CD14-positive monocyte (primary cell): ENCODE data around the gene INPP4A. TPM values are rescaled to one million over a fixed set of nuclear protein-coding genes. Genes with fewer than 3 reads are reported as not detected.
"Not testable (repeated sequence)": the region's sequence is repeated elsewhere in the genome, so short reads cannot be mapped to it uniquely, and the experiment has no call there.

Experiments
- DNase-seq, 3 donors: peaks; one replicate each; pipeline ENCODE4 v3.0.0-alpha.2; 2011 to 2022
- H2AFZ ChIP-seq: 2 replicates; pipeline ENCODE4 v1.6.0; 2012; ENCODE audit warnings: mild to moderate bottlenecking, low read depth, low read length, inconsistent platforms; ENCODE audit not compliant: insufficient read depth, poor library complexity, severe bottlenecking
- H3K27ac ChIP-seq, 2 donors: 1 replicate in 1 of 2; 2 replicates in 1 of 2; pipeline ENCODE4 v1.5.1; 2012 to 2013; ENCODE audit warnings: low read length in 2 of 2, control low read depth in 1 of 2, inconsistent platforms in 1 of 2, low read depth in 1 of 2, mild to moderate bottlenecking in 1 of 2
- H3K27me3 ChIP-seq, 2 donors: one replicate each; pipeline versions ENCODE4 v1.6.0 to v1.6.1; 2011 to 2013; ENCODE audit warnings: low read length in 2 of 2; ENCODE audit not compliant: control insufficient read depth in 2 of 2, insufficient read depth in 2 of 2
- H3K36me3 ChIP-seq, 2 donors: replicated peaks in 1 of 2; 1 replicate in 1 of 2; 2 replicates in 1 of 2; pipeline versions ENCODE4 v1.5.1 to v1.6.1; 2012 to 2013; ENCODE audit warnings: low read length in 2 of 2, control low read depth in 1 of 2, inconsistent platforms in 1 of 2, mild to moderate bottlenecking in 1 of 2; ENCODE audit not compliant: insufficient read depth in 2 of 2, control insufficient read depth in 1 of 2
- H3K4me1 ChIP-seq, 2 donors: 1 replicate in 1 of 2; 2 replicates in 1 of 2; pipeline versions ENCODE4 v1.5.1 to v1.6.1; 2012 to 2013; ENCODE audit warnings: low read length in 2 of 2, control low read depth in 1 of 2, inconsistent platforms in 1 of 2, mild to moderate bottlenecking in 1 of 2, moderate library complexity in 1 of 2; ENCODE audit not compliant: insufficient read depth in 2 of 2, control insufficient read depth in 1 of 2
- H3K4me2 ChIP-seq: replicated peaks from 2 replicates; pipeline ENCODE3; 2012; ENCODE audit warnings: low read length, moderate library complexity, mild to moderate bottlenecking; ENCODE audit not compliant: poor library complexity, severe bottlenecking; ENCODE audit errors: extremely low read depth
- H3K4me3 ChIP-seq, 3 experiments: fragments of 200-600 bp in 1 of 3; sonication (generic) in 1 of 3; replicated peaks in 1 of 3; 1 replicate in 2 of 3; 2 replicates in 1 of 3; pipeline ENCODE4 v1.5.1; 2011 to 2013; ENCODE audit warnings: low read length in 3 of 3, mild to moderate bottlenecking in 3 of 3, control low read depth in 2 of 3, low read depth in 2 of 3, inconsistent platforms in 1 of 3, moderate library complexity in 1 of 3
- H3K79me2 ChIP-seq: 2 replicates; pipeline ENCODE4 v1.6.0; 2012; ENCODE audit warnings: mild to moderate bottlenecking, control low read depth, inconsistent platforms, low read length, moderate library complexity; ENCODE audit not compliant: insufficient read depth
- H3K9ac ChIP-seq: 2 replicates; pipeline ENCODE4 v1.6.0; 2017; ENCODE audit warnings: low read length, mild to moderate bottlenecking; ENCODE audit not compliant: insufficient read depth, poor library complexity, severe bottlenecking
- H3K9me3 ChIP-seq, 2 donors: replicated peaks in 1 of 2; 1 replicate in 1 of 2; 2 replicates in 1 of 2; pipeline versions ENCODE4 v1.5.1 to v1.6.1; 2012 to 2013; ENCODE audit warnings: low read length in 2 of 2, control low read depth in 1 of 2; ENCODE audit not compliant: control insufficient read depth in 1 of 2, insufficient read depth in 1 of 2
- H4K20me1 ChIP-seq: 2 replicates; pipeline ENCODE4 v1.6.0; 2012; ENCODE audit warnings: mild to moderate bottlenecking, low read length, control low read depth, moderate library complexity; ENCODE audit not compliant: insufficient read depth
- H3K27ac Mint-ChIP-seq, 7 donors: one replicate each; pipeline ENCODE4 v1.8.0; 2020; ENCODE audit warnings: mild to moderate bottlenecking in 7 of 7, mixed read lengths in 7 of 7, moderate library complexity in 6 of 7, inconsistent platforms in 2 of 7
- H3K27me3 Mint-ChIP-seq, 3 donors: one replicate each; pipeline ENCODE4 v1.8.0; 2021 to 2022; ENCODE audit warnings: low read depth in 3 of 3, mild to moderate bottlenecking in 3 of 3, mixed read lengths in 3 of 3, moderate library complexity in 3 of 3, inconsistent platforms in 1 of 3
- H3K36me3 Mint-ChIP-seq, 2 donors: one replicate each; pipeline ENCODE4 v1.8.0; 2020; ENCODE audit warnings: mixed read lengths in 2 of 2, inconsistent platforms in 1 of 2, mild to moderate bottlenecking in 1 of 2
- H3K4me1 Mint-ChIP-seq: one replicate; pipeline ENCODE4 v1.8.0; 2020; ENCODE audit warnings: mild to moderate bottlenecking, mixed read lengths
- H3K4me3 Mint-ChIP-seq, 2 donors: one replicate each; pipeline ENCODE4 v1.8.0; 2020; ENCODE audit warnings: mild to moderate bottlenecking in 2 of 2, mixed read lengths in 2 of 2, moderate library complexity in 1 of 2
- H3K9me3 Mint-ChIP-seq, 7 donors: one replicate each; pipeline ENCODE4 v1.8.0; 2020 to 2022; ENCODE audit warnings: mixed read lengths in 7 of 7, mild to moderate bottlenecking in 6 of 7, moderate library complexity in 6 of 7, inconsistent platforms in 2 of 7
- WGBS: methylation state at CpG from one replicate; pipeline ENCODE4 v1.1.5; 2013; ENCODE audit warnings: missing lambda C conversion rate; ENCODE audit not compliant: insufficient coverage; 5-methylcytosine and 5-hydroxymethylcytosine counted together
- intact Hi-C, 2 donors: fragments of 100-400 bp; cut with micrococcal nuclease; formaldehyde crosslinking; loops; one replicate each; pipeline versions ENCODE4 v1.15.0 to v1.15.1; 2023
- polyA plus RNA-seq, 3 donors: library from polyadenylated mRNA; depleted of rRNA in 1 of 3; unstranded in 2 of 3; stranded (reverse) in 1 of 3; fragments of 300-500 nt in 2 of 3; fragments of >200 nt in 1 of 3; fragmentation: Illumina TruSeq in 2 of 3; gene quantifications; 1 replicate in 2 of 3; 2 replicates in 1 of 3; pipeline ENCODE4 v1.2.3, GENCODE V29; 2012 to 2021
- TF ChIP-seq, protein P1 (sequence below): fragments of 200-600 bp; IDR thresholded peaks from one replicate; pipeline ENCODE4 v1.8.0; 2022; ENCODE audit warnings: antibody characterized with exemption, mild to moderate bottlenecking

The INPP4A gene
- polyA plus RNA-seq, 3 donors: 13.7 to 52.4 (median 20.7) TPM

DNA sequence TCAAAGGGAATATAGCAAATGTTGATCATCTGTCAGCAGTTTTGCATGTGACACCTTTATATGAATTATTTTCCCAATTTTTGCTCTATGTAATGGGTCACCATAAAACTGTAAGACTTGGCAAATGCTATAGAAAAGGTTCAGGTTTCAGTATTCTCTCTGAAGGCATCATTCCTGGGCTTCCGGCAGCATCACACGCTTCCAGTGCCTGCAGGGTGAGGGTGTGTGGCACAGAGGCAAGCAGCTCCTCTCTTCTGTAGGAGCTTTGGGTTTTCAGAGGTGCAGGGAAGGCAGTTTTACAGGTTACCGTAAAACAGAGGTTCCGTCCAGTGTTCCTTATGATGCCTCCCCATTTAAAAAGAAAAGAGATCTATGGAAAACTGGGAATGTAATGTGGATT, 144.8 kb downstream of the INPP4A start:
- Histone ChIP-seq H3K27ac (no peak overlapping the region), H3K4me2 (no peak overlapping the region), H3K9me3 (peaks cover 0 to 3% of the 10 kb centered on the region in 2 donors), H3K27me3 (no peaks in the 10 kb centered on the region), H3K4me3 (no peak overlapping the region), H3K4me1 (no peaks in the 10 kb centered on the region), H3K9ac (no peak overlapping the region), H2AFZ (no peak overlapping the region), H4K20me1 (peaks cover 8% of the 10 kb centered on the region), H3K79me2 (no peaks in the 10 kb centered on the region), H3K36me3 (peaks cover 69 to 99% of the 10 kb centered on the region in 2 donors)
- TF ChIP-seq, protein P1, sequence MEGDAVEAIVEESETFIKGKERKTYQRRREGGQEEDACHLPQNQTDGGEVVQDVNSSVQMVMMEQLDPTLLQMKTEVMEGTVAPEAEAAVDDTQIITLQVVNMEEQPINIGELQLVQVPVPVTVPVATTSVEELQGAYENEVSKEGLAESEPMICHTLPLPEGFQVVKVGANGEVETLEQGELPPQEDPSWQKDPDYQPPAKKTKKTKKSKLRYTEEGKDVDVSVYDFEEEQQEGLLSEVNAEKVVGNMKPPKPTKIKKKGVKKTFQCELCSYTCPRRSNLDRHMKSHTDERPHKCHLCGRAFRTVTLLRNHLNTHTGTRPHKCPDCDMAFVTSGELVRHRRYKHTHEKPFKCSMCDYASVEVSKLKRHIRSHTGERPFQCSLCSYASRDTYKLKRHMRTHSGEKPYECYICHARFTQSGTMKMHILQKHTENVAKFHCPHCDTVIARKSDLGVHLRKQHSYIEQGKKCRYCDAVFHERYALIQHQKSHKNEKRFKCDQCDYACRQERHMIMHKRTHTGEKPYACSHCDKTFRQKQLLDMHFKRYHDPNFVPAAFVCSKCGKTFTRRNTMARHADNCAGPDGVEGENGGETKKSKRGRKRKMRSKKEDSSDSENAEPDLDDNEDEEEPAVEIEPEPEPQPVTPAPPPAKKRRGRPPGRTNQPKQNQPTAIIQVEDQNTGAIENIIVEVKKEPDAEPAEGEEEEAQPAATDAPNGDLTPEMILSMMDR: no peak
- peaks cover 0 to 9% (median 4%) of the 10 kb centered on the region in 7 donors for H3K9me3 Mint-ChIP-seq
- peaks cover 79 to 82% of the 10 kb centered on the region in 2 donors for H3K36me3 Mint-ChIP-seq
- H3K4me3 Mint-ChIP-seq: no peak overlapping the region
- WGBS: 100% methylated on average over 2 of the region's 4 CpGs
- H3K27ac Mint-ChIP-seq: no peak overlapping the region
- intact Hi-C loops: no loop called here
- H3K27me3 Mint-ChIP-seq: peaks cover 0 to 1% (median 0%) of the 10 kb centered on the region in 3 donors
- no peaks in the 10 kb centered on the region for H3K4me1 Mint-ChIP-seq
- DNase-seq: no peak

DNA sequence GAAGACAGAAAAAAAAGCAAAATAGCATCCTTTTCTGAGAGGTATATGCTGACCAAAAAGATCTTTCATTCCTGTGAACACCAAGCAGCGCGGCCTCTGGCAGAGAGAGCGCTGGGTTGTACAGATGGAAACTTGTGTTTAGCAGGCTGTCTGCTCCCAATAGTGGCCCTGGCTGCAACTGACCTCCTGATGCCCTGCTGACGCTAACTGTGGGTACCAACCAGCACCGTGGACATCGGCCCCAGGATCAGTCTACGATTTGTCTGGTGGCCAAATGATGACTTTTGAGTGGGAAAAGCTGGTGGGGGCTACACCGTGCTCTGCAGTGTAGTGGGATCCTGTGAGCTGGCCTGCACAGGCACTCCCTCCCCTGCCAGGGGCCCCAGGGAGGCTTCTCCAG, 147.9 kb downstream of the INPP4A start:
- DNase-seq: no peak
- Mint-ChIP-seq H3K4me1 (no peaks in the 10 kb centered on the region), H3K27ac (no peak overlapping the region), H3K27me3 (peaks cover 0 to 1% (median 0%) of the 10 kb centered on the region in 3 donors), H3K9me3 (peaks cover 0 to 10% (median 4%) of the 10 kb centered on the region in 7 donors), H3K4me3 (no peak overlapping the region), H3K36me3 (peaks cover 62 to 83% of the 10 kb centered on the region in 2 donors)
- Histone ChIP-seq H3K27ac (no peak overlapping the region), H3K9ac (no peak overlapping the region), H3K79me2 (no peaks in the 10 kb centered on the region), H3K9me3 (peaks cover 0 to 3% of the 10 kb centered on the region in 2 donors), H3K4me3 (no peak overlapping the region), H3K4me1 (no peaks in the 10 kb centered on the region), H4K20me1 (peaks cover 10% of the 10 kb centered on the region), H3K27me3 (no peaks in the 10 kb centered on the region), H2AFZ (no peak overlapping the region), H3K36me3 (peaks cover 49 to 83% of the 10 kb centered on the region in 2 donors), H3K4me2 (no peak overlapping the region)
- intact Hi-C loops: no loop called here
- WGBS: 100% methylated on average over 7 of the region's 8 CpGs
- TF ChIP-seq, protein P1: no peak

DNA sequence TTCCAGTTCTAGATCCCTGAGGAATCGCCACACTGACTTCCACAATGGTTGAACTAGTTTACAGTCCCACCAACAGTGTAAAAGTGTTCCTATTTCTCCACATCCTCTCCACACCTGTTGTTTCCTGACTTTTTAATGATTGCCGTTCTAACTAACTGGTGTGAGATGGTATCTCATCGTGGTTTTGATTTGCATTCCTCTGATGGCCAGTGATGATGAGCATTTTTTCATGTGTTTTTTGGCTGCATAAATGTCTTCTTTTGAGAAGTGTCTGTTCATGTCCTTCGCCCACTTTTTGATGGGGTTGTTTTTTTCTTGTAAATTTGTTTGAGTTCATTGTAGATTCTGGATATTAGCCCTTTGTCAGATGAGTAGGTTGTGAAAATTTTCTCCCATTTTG, 150.0 kb downstream of the INPP4A start:
- DNase-seq, H3K4me3 ChIP-seq, H3K4me1 Mint-ChIP-seq, H3K27me3 Mint-ChIP-seq, H2AFZ ChIP-seq, H3K9ac ChIP-seq, H3K27ac Mint-ChIP-seq, H3K27ac ChIP-seq, intact Hi-C loops, H3K4me2 ChIP-seq, H3K4me3 Mint-ChIP-seq, H3K27me3 ChIP-seq, H3K4me1 ChIP-seq, H3K9me3 ChIP-seq, H3K79me2 ChIP-seq: not testable (repeated sequence)
- Mint-ChIP-seq H3K36me3 (peaks cover 57 to 80% of the 10 kb centered on the region in 2 donors), H3K9me3 (peaks cover 0 to 10% (median 4%) of the 10 kb centered on the region in 7 donors)
- WGBS: no CpG with 5 or more reads among the region's 4 CpGs
- Histone ChIP-seq H3K36me3 (peaks cover 44 to 80% of the 10 kb centered on the region in 2 donors), H4K20me1 (peaks cover 16% of the 10 kb centered on the region)
